ENCODE results near the gene AMPD1.
A peak's percentile ranks its signal among the peaks of the same experiment; 100 is the strongest.

The AMPD1 gene

DNA sequence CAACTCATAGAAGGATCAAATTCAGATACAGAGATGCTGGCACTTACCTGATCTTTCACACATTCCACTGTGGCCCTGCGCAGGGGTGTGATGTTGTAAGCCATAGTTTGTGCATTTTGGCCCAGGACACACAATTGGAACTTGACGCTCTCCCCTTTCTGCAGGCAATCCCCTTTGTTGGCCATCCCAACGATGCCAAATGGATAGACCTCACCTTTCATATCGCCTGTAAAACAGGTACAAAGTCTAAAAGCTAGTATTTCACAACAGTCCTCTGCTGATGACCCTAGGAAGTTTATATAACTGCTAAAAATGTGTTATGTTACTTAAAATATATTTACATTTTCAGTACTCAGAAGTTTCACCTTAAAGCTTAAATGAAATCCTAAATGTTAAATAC lies 25.1 kb upstream of the AMPD1 start:
- H3K36me3 ChIP-seq (ENCODE audit: control insufficient read depth, insufficient read depth, low read length), result peaks cover 77% of the 10 kb centered on the region

DNA sequence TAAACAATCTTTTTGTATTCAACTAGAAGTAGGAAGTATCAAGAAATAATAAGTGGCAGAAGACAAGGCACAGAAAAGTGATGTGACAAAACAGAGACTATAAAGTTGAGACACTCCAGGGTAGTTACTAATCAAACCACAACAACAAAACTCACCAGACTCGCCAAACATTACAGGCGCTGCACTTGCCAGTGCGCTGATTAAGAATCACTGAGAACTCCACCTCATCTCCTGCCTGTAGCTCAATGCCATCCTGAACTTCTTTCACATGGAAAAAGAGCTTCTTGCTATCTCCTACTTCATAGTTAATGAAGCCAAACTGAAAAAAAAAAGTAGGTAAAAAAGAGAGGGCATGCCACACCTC lies 24.1 kb upstream of the AMPD1 start:
- peaks cover 66% of the 10 kb centered on the region for H3K36me3 ChIP-seq (ENCODE audit: control insufficient read depth, insufficient read depth, low read length)
- no peak overlapping the region for H3K4me3 ChIP-seq (ENCODE audit: insufficient read depth, low read depth, low read length, poor library complexity, severe bottlenecking)
- H3K27ac ChIP-seq (ENCODE audit: insufficient read depth, low read length, poor library complexity, severe bottlenecking), result no peak overlapping the region
- no peaks in the 10 kb centered on the region for H3K9me3 ChIP-seq (ENCODE audit: control insufficient read depth, low read length)
- no peaks in the 10 kb centered on the region for H3K27me3 ChIP-seq (replicated peaks; ENCODE audit: control insufficient read depth, insufficient read depth, low read length, poor library complexity, severe bottlenecking)
- peaks cover 10% of the 10 kb centered on the region for H3K4me1 ChIP-seq (ENCODE audit: control insufficient read depth, insufficient read depth, low read length, poor library complexity, severe bottlenecking)
- DNase-seq, result no peak

More for the DNA sequence above, 25.1 kb upstream of the AMPD1 start:
- no peak for DNase-seq
- H3K9me3 ChIP-seq (ENCODE audit: control insufficient read depth, low read length), result no peaks in the 10 kb centered on the region
- peaks cover 10% of the 10 kb centered on the region for H3K4me1 ChIP-seq (ENCODE audit: control insufficient read depth, insufficient read depth, low read length, poor library complexity, severe bottlenecking)
- no peak overlapping the region for H3K27ac ChIP-seq (ENCODE audit: insufficient read depth, low read length, poor library complexity, severe bottlenecking)
- H3K4me3 ChIP-seq (ENCODE audit: insufficient read depth, low read depth, low read length, poor library complexity, severe bottlenecking), result no peak overlapping the region
- H3K27me3 ChIP-seq (replicated peaks; ENCODE audit: control insufficient read depth, insufficient read depth, low read length, poor library complexity, severe bottlenecking), result no peaks in the 10 kb centered on the region

DNA sequence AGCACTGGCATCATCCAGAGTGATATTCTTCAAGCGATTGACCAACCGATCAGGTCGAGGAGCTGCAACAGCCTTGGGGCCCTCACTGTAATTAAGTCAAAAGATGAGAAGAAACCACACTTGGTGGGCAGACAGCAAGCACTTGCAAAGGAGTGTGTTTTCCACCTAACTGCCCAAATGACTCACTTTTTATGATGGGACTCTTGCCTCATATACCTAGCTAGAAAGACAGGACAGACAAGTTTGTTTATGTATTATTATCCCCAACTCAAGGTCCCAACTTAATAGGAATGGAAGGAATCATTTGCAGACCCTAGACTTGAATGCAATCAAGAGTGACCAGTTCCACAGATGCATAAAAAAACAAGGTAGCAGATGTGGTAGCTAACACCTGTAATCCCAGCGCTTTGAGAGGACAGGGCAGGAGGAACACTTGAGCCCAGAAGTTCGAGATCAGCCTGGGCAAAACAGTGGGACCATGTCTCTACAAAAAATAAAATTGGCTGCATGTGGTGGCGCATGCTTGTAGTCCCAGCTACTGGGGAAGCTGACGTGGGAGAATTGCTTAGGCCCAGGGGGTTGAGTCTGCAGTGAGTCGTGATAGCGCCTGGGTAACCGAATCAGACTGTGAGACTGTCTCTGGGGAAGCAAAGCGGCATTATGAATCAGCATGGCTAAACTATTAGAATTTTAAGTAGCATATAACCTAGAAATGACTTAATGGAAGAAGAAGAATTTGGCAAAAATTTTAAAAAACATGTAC lies 23.5 kb upstream of the AMPD1 start:
- H3K36me3 ChIP-seq (ENCODE audit: control insufficient read depth, insufficient read depth, low read length), result peaks cover 67% of the 10 kb centered on the region
- no peaks in the 10 kb centered on the region for H3K27me3 ChIP-seq (replicated peaks; ENCODE audit: control insufficient read depth, insufficient read depth, low read length, poor library complexity, severe bottlenecking)
- H3K27ac ChIP-seq (ENCODE audit: insufficient read depth, low read length, poor library complexity, severe bottlenecking), result no peak overlapping the region
- H3K4me3 ChIP-seq (ENCODE audit: insufficient read depth, low read depth, low read length, poor library complexity, severe bottlenecking), result no peak overlapping the region
- peaks cover 10% of the 10 kb centered on the region for H3K4me1 ChIP-seq (ENCODE audit: control insufficient read depth, insufficient read depth, low read length, poor library complexity, severe bottlenecking)
- DNase-seq, result no peak
- no peaks in the 10 kb centered on the region for H3K9me3 ChIP-seq (ENCODE audit: control insufficient read depth, low read length)

DNA sequence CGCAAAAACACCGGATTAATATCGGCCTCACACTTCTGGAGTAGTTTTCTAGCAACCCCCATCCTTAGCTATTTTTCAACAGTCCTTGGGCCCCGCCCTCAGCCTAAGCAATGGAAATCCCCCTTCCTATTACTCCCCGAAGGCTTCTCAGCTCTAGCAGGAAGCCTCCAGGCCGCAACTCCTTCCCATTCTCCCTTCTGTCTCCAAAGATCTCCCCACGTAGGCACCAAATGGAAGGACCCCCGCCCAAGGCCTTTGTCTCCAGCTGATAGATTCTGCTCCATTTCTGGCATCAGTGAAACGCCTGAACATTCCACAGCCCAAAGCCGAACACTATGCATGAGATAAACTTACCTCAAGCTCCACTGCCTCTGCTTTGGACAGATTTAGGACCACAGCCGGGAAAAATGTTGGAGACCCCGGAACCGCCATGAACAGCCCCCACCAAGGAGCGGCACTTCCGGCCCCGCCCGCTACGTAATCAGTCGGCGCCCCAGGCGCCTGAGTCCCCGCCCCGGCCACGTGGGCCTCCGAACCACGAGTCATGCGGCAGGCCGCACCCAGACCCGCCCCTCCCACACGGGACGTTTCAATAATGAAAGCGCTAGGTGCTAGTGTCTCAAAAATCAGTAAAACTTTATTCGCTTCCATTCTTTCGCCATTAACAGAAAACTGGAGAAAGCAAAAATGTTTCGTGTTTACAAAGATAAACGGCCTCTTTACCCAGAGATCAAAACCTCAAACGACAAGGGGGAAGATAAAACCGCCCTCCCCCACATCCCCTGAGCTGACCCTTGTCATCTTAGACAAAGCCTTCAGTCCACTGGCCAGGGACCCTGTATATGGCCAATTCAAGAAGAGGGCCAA lies 21.2 kb upstream of the AMPD1 start, which contains the start of gene NRAS:
Gene NRAS (minus strand): TSS at position 468 of the 867 bp plus-strand sequence. CDS start 611 bp downstream, outside the sequence.
- Histone ChIP-seq H3K36me3 (ENCODE audit: control insufficient read depth, insufficient read depth, low read length) (peaks cover 65% of the 10 kb centered on the region), H3K4me3 (ENCODE audit: insufficient read depth, low read depth, low read length, poor library complexity, severe bottlenecking) (peak within 1 kb of the TSS; percentile 78), H3K27ac (ENCODE audit: insufficient read depth, low read length, poor library complexity, severe bottlenecking) (peak within 1 kb of the TSS; percentile 96), H3K27me3 (replicated peaks; ENCODE audit: control insufficient read depth, insufficient read depth, low read length, poor library complexity, severe bottlenecking) (no peaks in the 10 kb centered on the region), H3K9me3 (ENCODE audit: control insufficient read depth, low read length) (no peaks in the 10 kb centered on the region), H3K4me1 (ENCODE audit: control insufficient read depth, insufficient read depth, low read length, poor library complexity, severe bottlenecking) (peaks cover 10% of the 10 kb centered on the region)
- peak; percentile 90 to 93 (median 90) for DNase-seq

DNA sequence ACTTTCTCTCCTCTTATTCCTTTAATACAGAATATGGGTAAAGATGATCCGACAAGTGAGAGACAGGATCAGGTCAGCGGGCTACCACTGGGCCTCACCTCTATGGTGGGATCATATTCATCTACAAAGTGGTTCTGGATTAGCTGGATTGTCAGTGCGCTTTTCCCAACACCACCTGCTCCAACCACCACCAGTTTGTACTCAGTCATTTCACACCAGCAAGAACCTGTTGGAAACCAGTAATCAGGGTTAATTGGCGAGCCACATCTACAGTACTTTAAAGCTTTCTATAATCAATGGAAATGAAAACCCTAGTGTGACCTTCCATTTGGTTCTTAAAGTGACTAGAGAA lies 20.6 kb upstream of the AMPD1 start:
- Histone ChIP-seq H3K4me3 (ENCODE audit: insufficient read depth, low read depth, low read length, poor library complexity, severe bottlenecking) (peak overlapping the region; percentile 78), H3K27me3 (replicated peaks; ENCODE audit: control insufficient read depth, insufficient read depth, low read length, poor library complexity, severe bottlenecking) (no peaks in the 10 kb centered on the region), H3K27ac (ENCODE audit: insufficient read depth, low read length, poor library complexity, severe bottlenecking) (peak overlapping the region; percentile 96), H3K36me3 (ENCODE audit: control insufficient read depth, insufficient read depth, low read length) (peaks cover 60% of the 10 kb centered on the region), H3K4me1 (ENCODE audit: control insufficient read depth, insufficient read depth, low read length, poor library complexity, severe bottlenecking) (peaks cover 10% of the 10 kb centered on the region), H3K9me3 (ENCODE audit: control insufficient read depth, low read length) (no peaks in the 10 kb centered on the region)
- DNase-seq, result no peak

DNA sequence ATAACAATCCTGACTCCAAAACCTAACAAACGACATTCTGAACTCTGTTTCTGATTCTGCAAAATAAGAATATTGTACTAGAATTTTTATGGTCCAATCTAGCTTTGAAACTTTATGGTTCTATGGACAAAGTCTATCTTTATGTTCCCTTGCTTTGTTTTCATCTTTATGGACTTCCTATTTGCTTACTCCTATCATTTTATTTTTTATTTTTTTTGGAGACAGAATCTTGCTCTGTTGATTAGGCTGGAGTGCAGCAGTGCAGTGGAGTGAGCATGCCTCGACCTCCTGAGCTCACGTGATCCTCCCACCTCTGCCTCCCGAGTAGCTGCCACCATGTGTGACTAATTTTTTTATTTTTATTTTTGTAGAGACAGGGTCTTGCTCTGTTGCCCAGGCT lies 17.6 kb upstream of the AMPD1 start:
- H3K4me3 ChIP-seq (ENCODE audit: insufficient read depth, low read depth, low read length, poor library complexity, severe bottlenecking), result no peak overlapping the region
- H3K4me1 ChIP-seq (ENCODE audit: control insufficient read depth, insufficient read depth, low read length, poor library complexity, severe bottlenecking), result peaks cover 10% of the 10 kb centered on the region
- H3K9me3 ChIP-seq (ENCODE audit: control insufficient read depth, low read length), result no peaks in the 10 kb centered on the region
- no peak for DNase-seq
- peaks cover 56% of the 10 kb centered on the region for H3K36me3 ChIP-seq (ENCODE audit: control insufficient read depth, insufficient read depth, low read length)
- no peaks in the 10 kb centered on the region for H3K27me3 ChIP-seq (replicated peaks; ENCODE audit: control insufficient read depth, insufficient read depth, low read length, poor library complexity, severe bottlenecking)
- H3K27ac ChIP-seq (ENCODE audit: insufficient read depth, low read length, poor library complexity, severe bottlenecking), result no peak overlapping the region

DNA sequence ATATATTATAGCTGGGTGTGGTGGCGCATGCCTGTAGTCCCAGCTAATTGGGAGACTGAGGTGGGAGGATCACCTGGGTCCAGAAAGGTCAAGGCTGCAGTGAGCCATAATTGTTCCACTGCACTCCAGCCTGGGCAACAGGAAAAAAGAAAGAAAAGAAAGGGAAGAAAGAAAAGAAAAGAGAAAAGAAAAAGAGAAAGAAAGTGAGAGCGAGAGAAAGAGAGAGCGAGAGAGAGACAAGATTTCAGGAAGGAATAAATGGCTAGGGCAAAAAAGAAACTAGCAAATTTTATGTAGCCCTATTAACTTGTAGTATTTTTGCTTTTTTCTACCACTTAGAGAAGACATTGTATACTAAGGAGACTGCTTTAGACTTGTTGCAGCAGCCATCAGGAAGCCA lies 15.0 kb upstream of the AMPD1 start:
- Histone ChIP-seq H3K36me3 (ENCODE audit: control insufficient read depth, insufficient read depth, low read length) (peaks cover 72% of the 10 kb centered on the region), H3K27me3 (replicated peaks; ENCODE audit: control insufficient read depth, insufficient read depth, low read length, poor library complexity, severe bottlenecking) (no peaks in the 10 kb centered on the region), H3K9me3 (ENCODE audit: control insufficient read depth, low read length) (no peaks in the 10 kb centered on the region), H3K27ac (ENCODE audit: insufficient read depth, low read length, poor library complexity, severe bottlenecking) (no peak overlapping the region), H3K4me3 (ENCODE audit: insufficient read depth, low read depth, low read length, poor library complexity, severe bottlenecking) (no peak overlapping the region), H3K4me1 (ENCODE audit: control insufficient read depth, insufficient read depth, low read length, poor library complexity, severe bottlenecking) (no peaks in the 10 kb centered on the region)
- no peak for DNase-seq

DNA sequence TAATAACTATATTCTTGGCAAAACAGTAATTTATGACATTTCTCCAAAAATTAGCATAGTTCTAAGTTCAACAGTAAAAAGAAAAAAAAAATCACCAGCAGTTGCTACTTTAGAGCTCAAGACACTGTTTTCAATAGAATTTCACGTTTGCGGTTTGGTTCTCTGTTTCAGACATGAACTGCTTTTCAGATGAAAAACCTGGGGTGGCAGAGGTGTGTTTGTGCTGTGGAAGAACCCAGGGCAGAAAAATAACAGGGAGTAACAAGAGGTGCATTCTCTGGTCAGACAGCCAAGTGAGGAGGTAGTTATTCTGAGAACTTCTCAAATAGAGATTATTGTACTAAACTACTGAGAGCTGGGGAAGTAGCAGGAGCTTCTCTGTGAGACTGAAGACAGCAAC lies 12.3 kb upstream of the AMPD1 start:
- Histone ChIP-seq H3K36me3 (ENCODE audit: control insufficient read depth, insufficient read depth, low read length) (peaks cover 57% of the 10 kb centered on the region), H3K27ac (ENCODE audit: insufficient read depth, low read length, poor library complexity, severe bottlenecking) (no peak overlapping the region), H3K4me3 (ENCODE audit: insufficient read depth, low read depth, low read length, poor library complexity, severe bottlenecking) (no peak overlapping the region), H3K9me3 (ENCODE audit: control insufficient read depth, low read length) (no peaks in the 10 kb centered on the region), H3K4me1 (ENCODE audit: control insufficient read depth, insufficient read depth, low read length, poor library complexity, severe bottlenecking) (no peaks in the 10 kb centered on the region), H3K27me3 (replicated peaks; ENCODE audit: control insufficient read depth, insufficient read depth, low read length, poor library complexity, severe bottlenecking) (no peaks in the 10 kb centered on the region)
- no peak for DNase-seq

DNA sequence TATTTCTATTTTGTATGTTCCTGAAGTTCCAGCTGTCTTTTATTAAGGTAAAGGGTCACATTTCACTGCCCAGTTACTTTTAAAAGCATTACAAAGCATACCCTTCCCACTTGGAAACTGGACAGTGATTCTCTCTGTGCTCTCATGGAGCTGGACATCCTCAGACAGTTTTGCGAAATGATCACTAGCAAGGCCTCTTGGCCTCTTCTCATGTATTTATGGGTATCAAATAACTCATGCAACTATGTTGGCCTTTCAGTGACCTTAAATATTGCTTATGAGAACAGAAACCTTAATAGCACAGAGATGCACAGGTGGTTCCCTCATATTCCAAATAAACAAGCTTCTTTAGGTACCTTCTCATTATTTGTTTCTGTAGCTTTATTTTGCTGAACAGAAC lies 7.9 kb upstream of the AMPD1 start:
- peaks cover 27% of the 10 kb centered on the region for H3K36me3 ChIP-seq (ENCODE audit: control insufficient read depth, insufficient read depth, low read length)
- DNase-seq, result no peak
- no peaks in the 10 kb centered on the region for H3K4me1 ChIP-seq (ENCODE audit: control insufficient read depth, insufficient read depth, low read length, poor library complexity, severe bottlenecking)
- H3K4me3 ChIP-seq (ENCODE audit: insufficient read depth, low read depth, low read length, poor library complexity, severe bottlenecking), result no peak overlapping the region
- H3K27ac ChIP-seq (ENCODE audit: insufficient read depth, low read length, poor library complexity, severe bottlenecking), result no peak overlapping the region
- H3K27me3 ChIP-seq (replicated peaks; ENCODE audit: control insufficient read depth, insufficient read depth, low read length, poor library complexity, severe bottlenecking), result no peaks in the 10 kb centered on the region
- H3K9me3 ChIP-seq (ENCODE audit: control insufficient read depth, low read length), result no peaks in the 10 kb centered on the region

DNA sequence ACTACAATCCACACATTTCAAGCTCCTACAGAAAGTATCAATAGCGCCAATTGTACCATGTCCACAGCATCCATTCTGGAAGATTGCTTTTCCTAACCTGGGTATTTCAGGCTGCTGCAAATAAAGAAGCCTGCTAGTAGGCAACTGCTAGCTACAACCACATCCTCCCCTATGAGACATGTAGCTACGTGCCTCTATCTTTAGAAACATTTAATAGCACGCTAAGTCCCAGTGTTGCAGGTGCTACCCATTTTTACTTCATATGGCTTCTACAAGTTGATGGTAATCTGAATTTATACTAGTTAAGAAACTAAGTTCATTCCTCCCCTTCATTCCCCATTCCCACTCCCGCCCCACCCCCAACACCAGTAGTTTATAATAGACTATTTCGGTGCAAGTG lies 7.4 kb upstream of the AMPD1 start:
- Histone ChIP-seq H3K4me1 (ENCODE audit: control insufficient read depth, insufficient read depth, low read length, poor library complexity, severe bottlenecking) (no peaks in the 10 kb centered on the region), H3K27me3 (replicated peaks; ENCODE audit: control insufficient read depth, insufficient read depth, low read length, poor library complexity, severe bottlenecking) (no peaks in the 10 kb centered on the region), H3K4me3 (ENCODE audit: insufficient read depth, low read depth, low read length, poor library complexity, severe bottlenecking) (no peak overlapping the region), H3K36me3 (ENCODE audit: control insufficient read depth, insufficient read depth, low read length) (peaks cover 22% of the 10 kb centered on the region), H3K9me3 (ENCODE audit: control insufficient read depth, low read length) (no peaks in the 10 kb centered on the region), H3K27ac (ENCODE audit: insufficient read depth, low read length, poor library complexity, severe bottlenecking) (no peak overlapping the region)
- DNase-seq, result no peak

Data from effector memory CD4-positive, alpha-beta T cell (primary cell).